CD4-positive, alpha-beta T cell treated with Interleukin-15 for 1 hour (primary cell): Measurements from ENCODE around the gene EIF4G1.

Experiments
- DNase-seq: peaks from one replicate; pipeline ENCODE4 v3.0.0-alpha.2; 2020

The EIF4G1 gene

GRCh38 chr3:184353546-184353941 lies 39.1 kb downstream of the EIF4G1 start:
- no peak for DNase-seq

GRCh38 chr3:184354121-184354728 lies 39.8 kb downstream of the EIF4G1 start:
- DNase-seq = peak; percentile 52

GRCh38 chr3:184354754-184355153 lies 40.3 kb downstream of the EIF4G1 start:
- DNase-seq = no peak

GRCh38 chr3:184355261-184356040 lies 41.0 kb downstream of the EIF4G1 start:
- no peak for DNase-seq

GRCh38 chr3:184357248-184358123 lies 43.1 kb downstream of the EIF4G1 start:
- DNase-seq = no peak

- DNase-seq = no peak
Measured at GRCh38 chr3:184358124-184358767, 43.8 kb downstream of the EIF4G1 start.

- DNase-seq = no peak
Measured at GRCh38 chr3:184358921-184359350, 44.5 kb downstream of the EIF4G1 start.

- no peak for DNase-seq
Measured at GRCh38 chr3:184359610-184360009, 45.2 kb downstream of the EIF4G1 start.

GRCh38 chr3:184360070-184360928 lies 45.9 kb downstream of the EIF4G1 start:
- no peak for DNase-seq

- no peak for DNase-seq
Measured at GRCh38 chr3:184360929-184361531, 46.6 kb downstream of the EIF4G1 start.

- no peak for DNase-seq
Measured at GRCh38 chr3:184361532-184361931, 47.1 kb downstream of the EIF4G1 start, which contains the start of the genes CLCN2 and POLR2H. Gene CLCN2, minus strand, starts transcription at chr3:184361605. Its CDS starts 126 bp downstream, at chr3:184361479. Gene POLR2H, plus strand, starts transcription at chr3:184361710. Its CDS starts 1,783 bp downstream, at chr3:184363493.

- peak; percentile 24 for DNase-seq
Measured at GRCh38 chr3:184361932-184362667, 47.7 kb downstream of the EIF4G1 start.

- DNase-seq = peak; percentile 96
Measured at GRCh38 chr3:184362668-184363546, 48.5 kb downstream of the EIF4G1 start.

GRCh38 chr3:184366619-184367289 lies 52.3 kb downstream of the EIF4G1 start:
- no peak for DNase-seq

- no peak for DNase-seq
Measured at GRCh38 chr3:184368116-184368515, 53.7 kb downstream of the EIF4G1 start.

GRCh38 chr3:184368586-184369183 lies 54.3 kb downstream of the EIF4G1 start:
- DNase-seq = no peak

- DNase-seq = peak; percentile 70
Measured at GRCh38 chr3:184371570-184372018, 57.2 kb downstream of the EIF4G1 start.

- no peak for DNase-seq
Measured at GRCh38 chr3:184372296-184372821, 58.0 kb downstream of the EIF4G1 start.
